Middle frontal gyrus (tissue), 1 donor: Measurements from ENCODE around the gene NFIX.
"Not testable (repeated sequence)": the region's sequence is repeated elsewhere in the genome, so short reads cannot be mapped to it uniquely, and the experiment has no call there.

Experiments
- DNase-seq: peaks from one replicate; pipeline ENCODE4 v3.0.0-alpha.2; 2015; ENCODE audit warnings: low spot score; ENCODE audit errors: extremely low spot score

The NFIX gene

GRCh38 chr19:12994701-12995595 lies at the start of gene NFIX:
NFIX (plus strand) TSS chr19:12995475; CDS start chr19:12995838, 363 bp downstream.
- DNase-seq = no peak

- DNase-seq = peak; percentile 92
Measured at GRCh38 chr19:12945479-12946091, 49.7 kb upstream of the NFIX start, which contains the start of gene RAD23A. RAD23A (plus strand) TSS chr19:12945862; CDS start chr19:12945949, 87 bp downstream.

- no peak for DNase-seq
Measured at GRCh38 chr19:12946092-12946721, 49.1 kb upstream of the NFIX start.

GRCh38 chr19:12946731-12947496 lies 48.4 kb upstream of the NFIX start:
- no peak for DNase-seq

GRCh38 chr19:12947702-12948611 lies 47.3 kb upstream of the NFIX start:
- no peak for DNase-seq

- no peak for DNase-seq
Measured at GRCh38 chr19:12948612-12949362, 46.5 kb upstream of the NFIX start.

GRCh38 chr19:12949363-12950283 lies 45.7 kb upstream of the NFIX start:
- DNase-seq = no peak

- not testable (repeated sequence) for DNase-seq
Measured at GRCh38 chr19:12952050-12952449, 43.2 kb upstream of the NFIX start.

- no peak for DNase-seq
Measured at GRCh38 chr19:12952488-12953137, 42.7 kb upstream of the NFIX start.

GRCh38 chr19:12953138-12953798 lies 42.0 kb upstream of the NFIX start:
- DNase-seq = peak; percentile 15

- DNase-seq = no peak
Measured at GRCh38 chr19:12953799-12954611, 41.3 kb upstream of the NFIX start.

GRCh38 chr19:12954612-12954962 lies 40.7 kb upstream of the NFIX start:
- DNase-seq = no peak

- DNase-seq = not testable (repeated sequence)
Measured at GRCh38 chr19:12955575-12955974, 39.7 kb upstream of the NFIX start.

- no peak for DNase-seq
Measured at GRCh38 chr19:12955996-12956395, 39.3 kb upstream of the NFIX start.

GRCh38 chr19:12956446-12957388 lies 38.6 kb upstream of the NFIX start, which contains the start of gene GADD45GIP1:
GADD45GIP1 (minus strand) TSS chr19:12957223; CDS start chr19:12957212, 11 bp downstream.
- peak; percentile 59 for DNase-seq
